GM23338 (cell line): Measurements from ENCODE around the gene HACL1. TPM values are rescaled to one million over a fixed set of nuclear protein-coding genes. Genes with fewer than 3 reads are reported as not detected.

Source experiments
- ATAC-seq: fragments of 200-7000 bp; cut with Tn5 transposase; 3 replicates; pipeline ENCODE4 v1.9.1; 2020
- DNase-seq: peaks from one replicate; pipeline ENCODE4 v3.0.0-alpha.2; 2015; ENCODE audit warnings: low spot score
- H2AFZ ChIP-seq: fragments of 200-600 bp; sonication (generic); 2 replicates; pipeline ENCODE4 v1.8.0; 2016; ENCODE audit warnings: antibody characterized with exemption, mild to moderate bottlenecking, moderate library complexity
- H3F3A ChIP-seq: fragments of 200-600 bp; sonication (generic); replicated peaks from 2 replicates; pipeline ENCODE4 v1.8.0; 2017; ENCODE audit warnings: antibody characterized with exemption, mixed run types, low read depth
- H3K27ac ChIP-seq: fragments of 200-600 bp; sonication (generic); 2 replicates; pipeline ENCODE4 v1.6.1; 2016; ENCODE audit warnings: low read depth
- H3K27me3 ChIP-seq: fragments of 200-600 bp; sonication (generic); 2 replicates; pipeline ENCODE4 v1.8.0; 2016; ENCODE audit warnings: mild to moderate bottlenecking, mixed run types, moderate library complexity; ENCODE audit not compliant: insufficient read depth
- H3K36me3 ChIP-seq: fragments of 200-600 bp; sonication (generic); 2 replicates; pipeline ENCODE4 v1.8.0; 2016; ENCODE audit warnings: mild to moderate bottlenecking; ENCODE audit not compliant: insufficient read depth
- H3K4me1 ChIP-seq: fragments of 200-600 bp; sonication (generic); 2 replicates; pipeline ENCODE4 v1.8.0; 2016; ENCODE audit warnings: mild to moderate bottlenecking, moderate library complexity; ENCODE audit not compliant: insufficient read depth
- H3K4me2 ChIP-seq: fragments of 200-600 bp; sonication (generic); 2 replicates; pipeline ENCODE4 v1.7.1; 2017; ENCODE audit warnings: mixed run types
- H3K4me3 ChIP-seq: fragments of 200-600 bp; sonication (generic); 2 replicates; pipeline ENCODE4 v1.6.1; 2016; ENCODE audit warnings: mixed run types
- H3K79me2 ChIP-seq: fragments of 200-600 bp; sonication (generic); replicated peaks from 2 replicates; pipeline ENCODE4 v1.8.0; 2017; ENCODE audit warnings: mild to moderate bottlenecking; ENCODE audit not compliant: insufficient read depth
- H3K9me2 ChIP-seq: fragments of 200-600 bp; sonication (generic); 2 replicates; pipeline ENCODE4 v1.8.0; 2017; ENCODE audit not compliant: insufficient read depth
- H4K20me1 ChIP-seq: fragments of 200-600 bp; sonication (generic); replicated peaks from 2 replicates; pipeline ENCODE4 v1.8.0; 2017; ENCODE audit warnings: mild to moderate bottlenecking; ENCODE audit not compliant: insufficient read depth
- H3K27ac Mint-ChIP-seq: 2 replicates; pipeline ENCODE4 v1.8.0; 2020; ENCODE audit warnings: inconsistent platforms, mild to moderate bottlenecking, moderate library complexity, mixed read lengths
- H3K27me3 Mint-ChIP-seq: 3 replicates; pipeline ENCODE4 v1.8.0; 2022; ENCODE audit warnings: low read depth, mild to moderate bottlenecking, moderate library complexity, mixed read lengths, inconsistent platforms; ENCODE audit not compliant: insufficient read depth, poor library complexity
- H3K36me3 Mint-ChIP-seq: 3 replicates; pipeline ENCODE4 v1.8.0; 2021; ENCODE audit warnings: low read depth, mild to moderate bottlenecking, inconsistent platforms, moderate library complexity, mixed read lengths
- H3K4me1 Mint-ChIP-seq: 3 replicates; pipeline ENCODE4 v1.8.0; 2020; ENCODE audit warnings: mild to moderate bottlenecking, inconsistent platforms, mixed read lengths
- H3K4me3 Mint-ChIP-seq: 3 replicates; pipeline ENCODE4 v1.8.0; 2021; ENCODE audit warnings: moderate library complexity, mild to moderate bottlenecking, inconsistent platforms, mixed read lengths
- H3K9me3 Mint-ChIP-seq: 3 replicates; pipeline ENCODE4 v1.8.0; 2020; ENCODE audit warnings: moderate library complexity, mild to moderate bottlenecking, inconsistent platforms, mixed read lengths
- CREB1 ChIP-seq: fragments of 250-450 bp; sonication (Bioruptor Pico); IDR thresholded peaks from 2 replicates; pipeline ENCODE4 v1.5.0; 2020; ENCODE audit warnings: low read depth, mild to moderate bottlenecking, moderate library complexity
- EZH2phosphoT487 ChIP-seq: fragments of 200-600 bp; sonication (generic); IDR thresholded peaks from one replicate; pipeline ENCODE4 v1.8.1; 2018; ENCODE audit warnings: antibody characterized with exemption; ENCODE audit not compliant: unreplicated experiment
- JUNB ChIP-seq: IDR thresholded peaks from one replicate; pipeline ENCODE4 v1.6.1; 2016; ENCODE audit warnings: antibody characterized with exemption; ENCODE audit not compliant: unreplicated experiment
- NANOG ChIP-seq: IDR thresholded peaks from 2 replicates; pipeline ENCODE4 v1.6.1; 2016; ENCODE audit warnings: antibody characterized with exemption, borderline replicate concordance
- POLR2AphosphoS5 ChIP-seq: IDR thresholded peaks from 2 replicates; pipeline ENCODE4 v1.6.1; 2016; ENCODE audit warnings: antibody characterized with exemption, low read depth
- REST ChIP-seq: IDR thresholded peaks from one replicate; pipeline ENCODE4 v1.6.1; 2018; ENCODE audit warnings: antibody characterized with exemption; ENCODE audit not compliant: unreplicated experiment
- ZNF114 ChIP-seq: fragments of 250-450 bp; sonication (Bioruptor Pico); IDR thresholded peaks from 2 replicates; pipeline ENCODE4 v1.5.0; 2020; ENCODE audit warnings: mild to moderate bottlenecking, moderate library complexity
- ZNF331 ChIP-seq: fragments of 250-450 bp; sonication (Bioruptor Pico); IDR thresholded peaks from 2 replicates; pipeline ENCODE4 v1.5.0; 2020; ENCODE audit warnings: low read depth, mild to moderate bottlenecking, moderate library complexity
- polyA plus RNA-seq: library from polyadenylated mRNA; unstranded; fragments of >200 nt; fragmentation: Nextera tagmentation; extraction: Ambion mirVana; gene quantifications from 2 replicates; pipeline ENCODE4 v1.2.1, GENCODE V29; 2016
- total RNA-seq: library from RNA; depleted of rRNA; stranded (reverse); fragments of >200 nt; shearing (Covaris generic); gene quantifications from 2 replicates; pipeline ENCODE4 v1.2.3, GENCODE V29; 2014
- TF ChIP-seq, protein P1 (sequence below): IDR thresholded peaks from 2 replicates; pipeline ENCODE4 v1.6.1; 2016; ENCODE audit warnings: antibody characterized with exemption
- TF ChIP-seq, protein P2 (sequence below), 2 experiments: fragments of 200-600 bp in 1 of 2; sonication (generic) in 1 of 2; conservative IDR thresholded peaks; 2 replicates each; pipeline versions ENCODE4 v1.5.1 to v1.6.1; 2016 to 2017; ENCODE audit warnings: antibody characterized with exemption in 2 of 2, low read depth in 2 of 2, mild to moderate bottlenecking in 2 of 2, moderate library complexity in 1 of 2

HACL1 gene
- total and polyA plus RNA-seq, 2 experiments from 2014 or later = 19.6 to 33.5 TPM

GRCh38 chr3:15556512-15556911 is 44.9 kb downstream of the HACL1 start (continued):
- TF ChIP-seq POLR2AphosphoS5 (no peak), ZNF114 (CRISPR knock-in tag) (no peak)

DNA sequence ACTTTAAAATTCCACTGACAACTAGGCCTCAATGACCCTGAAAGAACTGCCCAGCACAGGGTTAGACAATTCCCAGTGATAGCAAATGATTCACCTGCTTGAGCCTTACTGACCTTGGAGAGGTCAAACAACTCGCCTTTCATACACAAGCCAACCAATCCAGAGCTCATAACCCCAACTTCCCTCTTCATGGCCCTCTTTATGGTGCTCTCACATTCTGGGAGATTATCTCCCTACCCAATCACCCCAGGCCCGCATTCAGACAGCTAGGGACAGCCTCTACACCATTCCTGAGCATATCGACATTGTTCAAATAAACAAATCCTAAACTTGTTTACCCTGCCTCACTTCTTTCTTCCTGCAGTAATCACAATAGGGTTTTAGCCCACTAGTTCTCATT is 47.6 kb downstream of the HACL1 start:
- Histone ChIP-seq H2AFZ (no peak overlapping the region), H3F3A (no peaks in the 10 kb centered on the region; the same call in 1 of the 2 replicates), H3K4me3 (no peak overlapping the region), H4K20me1 (no peaks in the 10 kb centered on the region; the same call in none of the 2 replicates), H3K9me2 (no peaks in the 10 kb centered on the region; the same call in 1 of the 2 replicates), H3K36me3 (no peaks in the 10 kb centered on the region), H3K4me1 (no peaks in the 10 kb centered on the region), H3K27me3 (no peaks in the 10 kb centered on the region), H3K4me2 (no peak overlapping the region), H3K27ac (no peak overlapping the region), H3K79me2 (no peaks in the 10 kb centered on the region; the same call in 1 of the 2 replicates)
- TF ChIP-seq EZH2phosphoT487 = no peak
- no peak for TF ChIP-seq CREB1 (CRISPR knock-in tag)
- TF ChIP-seq JUNB = no peak
- TF ChIP-seq NANOG = no peak
- no peak for TF ChIP-seq POLR2AphosphoS5
- TF ChIP-seq, protein P1, sequence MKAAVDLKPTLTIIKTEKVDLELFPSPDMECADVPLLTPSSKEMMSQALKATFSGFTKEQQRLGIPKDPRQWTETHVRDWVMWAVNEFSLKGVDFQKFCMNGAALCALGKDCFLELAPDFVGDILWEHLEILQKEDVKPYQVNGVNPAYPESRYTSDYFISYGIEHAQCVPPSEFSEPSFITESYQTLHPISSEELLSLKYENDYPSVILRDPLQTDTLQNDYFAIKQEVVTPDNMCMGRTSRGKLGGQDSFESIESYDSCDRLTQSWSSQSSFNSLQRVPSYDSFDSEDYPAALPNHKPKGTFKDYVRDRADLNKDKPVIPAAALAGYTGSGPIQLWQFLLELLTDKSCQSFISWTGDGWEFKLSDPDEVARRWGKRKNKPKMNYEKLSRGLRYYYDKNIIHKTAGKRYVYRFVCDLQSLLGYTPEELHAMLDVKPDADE = no peak
- no peak for TF ChIP-seq REST
- no peak for TF ChIP-seq ZNF331 (CRISPR knock-in tag)
- TF ChIP-seq, protein P2, sequence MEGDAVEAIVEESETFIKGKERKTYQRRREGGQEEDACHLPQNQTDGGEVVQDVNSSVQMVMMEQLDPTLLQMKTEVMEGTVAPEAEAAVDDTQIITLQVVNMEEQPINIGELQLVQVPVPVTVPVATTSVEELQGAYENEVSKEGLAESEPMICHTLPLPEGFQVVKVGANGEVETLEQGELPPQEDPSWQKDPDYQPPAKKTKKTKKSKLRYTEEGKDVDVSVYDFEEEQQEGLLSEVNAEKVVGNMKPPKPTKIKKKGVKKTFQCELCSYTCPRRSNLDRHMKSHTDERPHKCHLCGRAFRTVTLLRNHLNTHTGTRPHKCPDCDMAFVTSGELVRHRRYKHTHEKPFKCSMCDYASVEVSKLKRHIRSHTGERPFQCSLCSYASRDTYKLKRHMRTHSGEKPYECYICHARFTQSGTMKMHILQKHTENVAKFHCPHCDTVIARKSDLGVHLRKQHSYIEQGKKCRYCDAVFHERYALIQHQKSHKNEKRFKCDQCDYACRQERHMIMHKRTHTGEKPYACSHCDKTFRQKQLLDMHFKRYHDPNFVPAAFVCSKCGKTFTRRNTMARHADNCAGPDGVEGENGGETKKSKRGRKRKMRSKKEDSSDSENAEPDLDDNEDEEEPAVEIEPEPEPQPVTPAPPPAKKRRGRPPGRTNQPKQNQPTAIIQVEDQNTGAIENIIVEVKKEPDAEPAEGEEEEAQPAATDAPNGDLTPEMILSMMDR (conservative IDR thresholded peaks at IDR 0.05; ENCODE audit: low read depth in 2 of 2) = no peak
- Mint-ChIP-seq H3K27ac (peak overlapping the region; percentile 58; the same call in 1 of the 2 replicates), H3K27me3 (no peaks in the 10 kb centered on the region), H3K4me1 (peaks cover 6% of the 10 kb centered on the region; the same call in 1 of the 3 replicates), H3K9me3 (no peaks in the 10 kb centered on the region), H3K4me3 (no peak overlapping the region), H3K36me3 (no peaks in the 10 kb centered on the region; the same call in 2 of the 3 replicates)
- no peak for DNase-seq
- no peak for ATAC-seq
